Measurements from ENCODE around the gene C1orf167.

DNA sequence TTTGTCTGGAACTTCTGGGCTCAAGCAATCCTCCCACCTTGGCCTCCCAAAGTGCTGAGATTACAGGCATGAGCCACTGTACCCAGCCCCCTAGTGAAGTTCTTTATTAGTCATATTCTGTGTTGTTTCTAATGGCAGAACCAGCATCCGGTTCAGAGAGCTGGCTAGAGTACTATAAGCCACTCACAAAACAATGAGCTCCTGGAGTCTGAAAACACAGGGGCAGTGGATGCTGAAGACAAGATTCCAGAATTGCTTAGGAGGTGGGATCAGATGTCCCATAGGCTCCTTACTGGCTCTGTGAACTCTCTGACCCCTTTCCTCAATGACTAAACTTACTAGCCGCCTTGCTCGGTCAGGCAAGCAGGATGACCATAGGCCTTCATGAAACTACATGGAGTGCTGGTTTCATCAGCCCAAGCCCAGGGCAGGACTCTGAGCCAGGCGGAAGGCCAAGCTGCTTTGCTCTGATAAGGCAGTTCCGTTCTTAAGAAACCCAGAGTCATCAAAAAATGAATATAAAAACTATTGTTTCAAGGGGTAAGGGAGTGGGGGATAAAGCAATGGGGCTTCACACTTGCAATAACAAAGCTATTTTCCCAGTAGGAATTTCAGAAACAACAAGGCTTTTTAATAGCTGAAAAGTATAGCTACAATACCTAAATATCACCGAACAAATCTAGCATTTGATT is 35.7 kb downstream of the C1orf167 start:
- TF ChIP-seq, protein P1, sequence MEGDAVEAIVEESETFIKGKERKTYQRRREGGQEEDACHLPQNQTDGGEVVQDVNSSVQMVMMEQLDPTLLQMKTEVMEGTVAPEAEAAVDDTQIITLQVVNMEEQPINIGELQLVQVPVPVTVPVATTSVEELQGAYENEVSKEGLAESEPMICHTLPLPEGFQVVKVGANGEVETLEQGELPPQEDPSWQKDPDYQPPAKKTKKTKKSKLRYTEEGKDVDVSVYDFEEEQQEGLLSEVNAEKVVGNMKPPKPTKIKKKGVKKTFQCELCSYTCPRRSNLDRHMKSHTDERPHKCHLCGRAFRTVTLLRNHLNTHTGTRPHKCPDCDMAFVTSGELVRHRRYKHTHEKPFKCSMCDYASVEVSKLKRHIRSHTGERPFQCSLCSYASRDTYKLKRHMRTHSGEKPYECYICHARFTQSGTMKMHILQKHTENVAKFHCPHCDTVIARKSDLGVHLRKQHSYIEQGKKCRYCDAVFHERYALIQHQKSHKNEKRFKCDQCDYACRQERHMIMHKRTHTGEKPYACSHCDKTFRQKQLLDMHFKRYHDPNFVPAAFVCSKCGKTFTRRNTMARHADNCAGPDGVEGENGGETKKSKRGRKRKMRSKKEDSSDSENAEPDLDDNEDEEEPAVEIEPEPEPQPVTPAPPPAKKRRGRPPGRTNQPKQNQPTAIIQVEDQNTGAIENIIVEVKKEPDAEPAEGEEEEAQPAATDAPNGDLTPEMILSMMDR (conservative IDR thresholded peaks at IDR 0.05; ENCODE audit: low read depth, low read length): no peak
- no peak for TF ChIP-seq EZH2 (IDR thresholded peaks at IDR 0.05; ENCODE audit: low read length, unreplicated experiment)

Measured in PC-3 (cell line).